Activated T-helper 17 cell treated with anti-CD3 and anti-CD28 coated beads, Interleukin-2, amount 50 U/mL, for 72 hours (primary cell): ENCODE data around the gene AHCY. TPM values are rescaled to one million over a fixed set of nuclear protein-coding genes. Genes with fewer than 3 reads are reported as not detected.
A peak's percentile ranks its signal among the peaks of the same experiment; 100 is the strongest.
"Not testable (repeated sequence)": the region's sequence is repeated elsewhere in the genome, so short reads cannot be mapped to it uniquely, and the experiment has no call there.

Source experiments
- ATAC-seq: fragments of 150-1000 bp; cut with Tn5 transposase; replicated peaks from 2 replicates; pipeline ENCODE4 v1.10.0; 2021; ENCODE audit warnings: mild to moderate bottlenecking, moderate library complexity
- H3K27ac Mint-ChIP-seq: one replicate; pipeline ENCODE4 v1.8.0; 2022; ENCODE audit warnings: mixed read lengths
- H3K27me3 Mint-ChIP-seq: one replicate; pipeline ENCODE4 v1.8.0; 2022; ENCODE audit warnings: mixed read lengths
- H3K36me3 Mint-ChIP-seq: one replicate; pipeline ENCODE4 v1.8.0; 2022; ENCODE audit warnings: low read depth, mild to moderate bottlenecking, mixed read lengths
- H3K4me1 Mint-ChIP-seq: one replicate; pipeline ENCODE4 v1.8.0; 2022; ENCODE audit warnings: mixed read lengths
- H3K4me3 Mint-ChIP-seq: one replicate; pipeline ENCODE4 v1.8.0; 2022; ENCODE audit warnings: mild to moderate bottlenecking, mixed read lengths
- H3K9me3 Mint-ChIP-seq: one replicate; pipeline ENCODE4 v1.8.0; 2022; ENCODE audit warnings: mixed read lengths
- total RNA-seq, 2 donors: library from RNA; stranded (reverse); gene quantifications; one replicate each; pipeline ENCODE4 v1.2.3, GENCODE V29; 2022

AHCY gene
- total RNA-seq, 2 donors from 2014 or later = 94.5 to 174 TPM

DNA sequence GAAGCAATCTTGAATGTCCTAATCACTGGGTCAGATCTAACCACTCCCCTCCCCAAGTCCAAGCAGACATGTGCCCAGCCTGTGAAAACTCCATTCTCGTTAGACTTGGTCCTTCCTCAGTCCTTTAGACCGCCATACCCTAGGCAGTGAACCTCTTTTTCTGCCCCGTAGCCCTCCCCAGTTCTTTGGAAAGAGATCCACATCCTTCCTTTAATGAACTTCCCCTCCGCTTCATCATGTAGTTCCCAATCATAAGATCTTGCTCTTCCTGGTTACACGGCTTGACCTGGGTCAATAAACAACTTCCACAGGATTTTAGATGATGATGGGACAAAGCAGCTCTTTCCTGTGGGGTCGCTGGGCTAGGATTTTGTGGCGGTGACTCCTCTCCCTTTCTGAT, 9.6 kb downstream of the AHCY start:
- no peak for ATAC-seq
- Mint-ChIP-seq H3K9me3 (no peaks in the 10 kb centered on the region), H3K4me3 (no peak overlapping the region), H3K27ac (no peak overlapping the region), H3K4me1 (no peaks in the 10 kb centered on the region), H3K36me3 (peaks cover 73% of the 10 kb centered on the region), H3K27me3 (no peaks in the 10 kb centered on the region)

DNA sequence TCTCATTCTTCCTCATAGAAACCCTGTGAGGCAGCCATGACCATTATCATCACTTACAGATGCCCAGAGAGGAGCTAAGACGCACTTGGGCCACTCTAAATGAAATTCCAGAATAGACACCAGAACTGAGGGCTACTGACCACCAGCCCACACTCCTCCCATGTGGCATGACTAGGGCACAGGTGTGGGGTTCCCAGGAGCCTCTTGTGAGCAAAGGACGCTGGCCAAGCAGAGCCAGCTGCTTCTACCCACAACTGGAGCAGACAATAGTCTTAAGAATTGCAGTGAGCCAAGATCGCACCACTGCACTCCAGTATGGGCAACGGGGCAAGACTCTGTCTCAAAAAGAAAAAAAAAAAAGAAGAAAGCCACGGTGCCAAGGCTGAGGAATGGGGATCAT, 10.0 kb downstream of the AHCY start:
- Mint-ChIP-seq H3K4me3 (no peak overlapping the region), H3K36me3 (peaks cover 78% of the 10 kb centered on the region), H3K9me3 (no peaks in the 10 kb centered on the region)

DNA sequence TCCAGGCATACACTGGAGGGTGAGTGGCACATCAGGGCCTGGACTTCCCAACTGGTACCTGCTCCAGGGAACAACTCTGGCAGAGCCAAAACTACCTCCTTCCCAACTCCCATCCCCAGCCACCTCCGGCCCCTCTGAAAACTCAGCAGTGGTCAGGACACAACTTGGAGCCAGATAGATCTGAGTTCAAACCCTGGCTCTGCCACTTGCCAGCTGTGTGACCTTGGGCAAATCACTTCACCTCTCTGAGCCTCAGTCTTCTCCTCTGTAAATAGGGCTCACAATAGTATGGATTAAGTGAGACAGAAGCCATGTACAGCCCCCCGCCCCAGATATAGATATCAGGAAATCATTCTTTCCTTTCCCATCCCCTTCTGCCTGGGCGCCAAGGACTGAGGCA, 10.7 kb downstream of the AHCY start:
- Mint-ChIP-seq H3K27ac (no peak overlapping the region), H3K27me3 (no peaks in the 10 kb centered on the region), H3K4me3 (no peak overlapping the region), H3K36me3 (peaks cover 84% of the 10 kb centered on the region), H3K4me1 (no peaks in the 10 kb centered on the region), H3K9me3 (no peaks in the 10 kb centered on the region)
- ATAC-seq = no peak

More for the DNA sequence above, 10.0 kb downstream of the AHCY start:
- H3K4me1 Mint-ChIP-seq = no peaks in the 10 kb centered on the region
- ATAC-seq = no peak
- H3K27me3 Mint-ChIP-seq = no peaks in the 10 kb centered on the region
- no peak overlapping the region for H3K27ac Mint-ChIP-seq

DNA sequence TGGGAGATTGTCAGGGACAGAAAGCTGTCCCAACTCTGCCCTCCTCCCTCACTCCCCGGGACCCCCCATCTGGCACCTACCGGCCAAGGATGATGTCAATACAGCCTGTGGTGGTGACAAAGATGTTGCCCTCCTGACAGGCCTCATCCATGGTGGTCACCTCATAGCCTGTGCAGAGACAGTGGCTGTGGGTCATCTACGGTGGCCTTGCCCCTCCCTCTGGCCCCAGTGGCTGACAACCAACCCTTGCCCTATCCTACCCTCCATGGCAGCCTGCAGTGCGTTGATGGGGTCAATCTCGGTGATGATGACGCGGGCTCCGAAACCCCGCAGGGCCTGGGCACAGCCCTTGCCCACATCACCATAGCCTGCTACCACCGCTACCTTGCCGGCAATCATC, 12.7 kb downstream of the AHCY start:
- H3K27ac Mint-ChIP-seq = no peak overlapping the region
- H3K36me3 Mint-ChIP-seq = peaks cover 96% of the 10 kb centered on the region
- ATAC-seq = no peak
- no peaks in the 10 kb centered on the region for H3K4me1 Mint-ChIP-seq
- H3K9me3 Mint-ChIP-seq = no peaks in the 10 kb centered on the region
- H3K27me3 Mint-ChIP-seq = no peaks in the 10 kb centered on the region
- no peak overlapping the region for H3K4me3 Mint-ChIP-seq

DNA sequence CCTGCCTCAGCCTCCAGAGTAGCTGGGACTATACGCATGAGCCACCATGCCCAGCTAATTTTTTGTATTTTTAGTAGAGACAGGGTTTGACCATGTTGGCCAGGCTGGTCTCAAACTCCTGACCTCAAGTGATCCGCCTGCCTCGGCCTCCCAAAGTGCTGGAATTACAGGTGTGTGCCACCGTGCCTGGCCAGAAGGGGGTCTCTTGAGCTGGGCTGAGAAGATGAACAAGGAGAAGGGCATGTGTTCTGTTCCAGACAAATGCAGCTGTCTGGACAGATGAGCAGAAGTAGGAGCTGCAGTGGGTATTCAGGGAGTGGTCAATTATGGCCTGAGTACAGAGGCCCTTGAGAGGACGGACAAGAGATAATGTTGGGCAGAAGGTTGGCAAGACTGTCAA, 15.7 kb downstream of the AHCY start:
- H3K36me3 Mint-ChIP-seq = peaks cover 100% of the 10 kb centered on the region
- not testable (repeated sequence) for H3K4me3 Mint-ChIP-seq, H3K27me3 Mint-ChIP-seq, H3K27ac Mint-ChIP-seq, ATAC-seq, H3K4me1 Mint-ChIP-seq, H3K9me3 Mint-ChIP-seq

DNA sequence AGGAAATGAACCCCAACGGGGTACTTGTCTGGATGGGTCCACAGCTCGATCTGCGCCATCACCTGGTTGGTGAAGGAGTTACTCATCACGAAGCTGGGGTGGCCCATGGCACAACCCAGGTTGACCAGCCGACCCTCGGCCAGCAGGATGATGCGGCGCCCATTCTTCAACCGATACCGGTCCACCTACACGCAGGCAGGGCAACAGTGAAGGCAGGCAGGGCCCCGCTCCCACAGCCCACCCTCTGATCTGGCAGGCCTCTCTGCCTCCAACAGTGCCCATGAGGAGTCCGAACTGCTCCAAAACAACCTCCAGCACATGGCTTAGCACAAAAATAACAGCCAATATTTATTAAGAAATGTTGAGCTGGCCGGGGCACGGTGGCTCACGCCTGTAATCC, 17.7 kb downstream of the AHCY start:
- Mint-ChIP-seq H3K36me3 (peaks cover 99% of the 10 kb centered on the region), H3K27ac (no peak overlapping the region), H3K27me3 (no peaks in the 10 kb centered on the region), H3K4me1 (no peaks in the 10 kb centered on the region), H3K4me3 (no peak overlapping the region), H3K9me3 (no peaks in the 10 kb centered on the region)
- no peak for ATAC-seq

DNA sequence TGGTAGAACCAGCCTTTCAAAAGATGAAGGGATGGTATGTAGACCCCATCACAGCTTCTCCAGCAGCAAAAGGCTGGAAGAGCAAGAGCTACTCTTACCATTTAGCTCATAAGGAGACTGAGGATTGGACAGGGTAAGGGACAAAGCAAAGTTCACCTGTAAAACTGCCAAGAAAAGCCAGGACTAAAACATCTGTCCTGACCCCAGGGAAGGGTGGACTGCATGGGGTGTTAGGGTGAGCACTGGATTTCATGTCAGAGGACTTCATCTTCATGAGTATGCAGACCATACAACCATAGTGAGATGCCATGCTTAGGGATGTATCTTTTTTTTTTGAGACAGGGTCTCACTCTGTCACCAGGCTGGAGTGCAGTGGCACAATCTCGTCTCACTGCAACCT, 19.3 kb downstream of the AHCY start:
- Mint-ChIP-seq H3K9me3 (no peaks in the 10 kb centered on the region), H3K4me1 (no peaks in the 10 kb centered on the region), H3K4me3 (no peak overlapping the region), H3K27me3 (no peaks in the 10 kb centered on the region), H3K36me3 (peaks cover 99% of the 10 kb centered on the region), H3K27ac (no peak overlapping the region)
- no peak for ATAC-seq

DNA sequence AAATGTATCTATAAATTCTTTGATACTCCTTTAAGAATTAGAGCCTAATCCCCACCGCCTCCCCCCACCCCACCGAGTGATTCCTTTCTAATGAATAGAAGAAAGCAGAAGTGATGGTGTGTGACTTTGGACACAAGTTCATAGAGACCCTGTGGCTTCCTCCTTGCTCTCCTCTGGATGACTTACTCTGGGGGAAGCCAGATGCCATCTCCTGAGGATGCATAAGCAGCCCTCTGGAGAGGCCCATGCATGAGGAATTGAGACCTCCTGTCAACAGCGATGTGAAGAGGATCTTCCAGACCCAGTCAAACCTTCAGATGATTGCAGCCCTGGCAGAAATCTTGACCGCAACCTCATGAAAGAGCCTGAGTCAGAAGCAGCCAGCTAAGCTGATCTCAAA, 21.1 kb downstream of the AHCY start:
- H3K4me1 Mint-ChIP-seq = no peaks in the 10 kb centered on the region
- no peak overlapping the region for H3K27ac Mint-ChIP-seq

DNA sequence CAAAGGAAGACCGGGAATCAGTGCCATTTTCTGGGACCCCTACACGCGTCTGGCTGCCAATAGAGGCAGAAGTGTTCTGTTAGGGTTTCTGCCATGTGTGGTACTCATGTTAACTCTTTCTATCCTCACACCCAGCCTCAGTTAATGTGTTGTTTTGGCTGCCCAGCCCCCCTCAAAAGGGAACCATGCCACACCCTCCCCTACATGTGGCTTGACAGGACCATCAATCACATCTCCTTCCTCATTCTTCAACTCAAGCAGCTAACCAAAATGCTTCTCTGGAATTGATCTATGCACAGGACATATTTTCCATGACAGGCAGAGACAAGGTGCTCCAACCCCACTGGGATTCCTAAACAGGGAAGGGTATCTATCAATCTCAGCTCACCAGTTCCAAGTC, 22.0 kb downstream of the AHCY start:
- H3K27ac Mint-ChIP-seq = no peak overlapping the region
- H3K9me3 Mint-ChIP-seq = no peaks in the 10 kb centered on the region
- no peak for ATAC-seq
- H3K4me3 Mint-ChIP-seq = no peak overlapping the region
- no peaks in the 10 kb centered on the region for H3K27me3 Mint-ChIP-seq
- no peaks in the 10 kb centered on the region for H3K4me1 Mint-ChIP-seq
- H3K36me3 Mint-ChIP-seq = peaks cover 98% of the 10 kb centered on the region

More for the DNA sequence above, 21.1 kb downstream of the AHCY start:
- Mint-ChIP-seq H3K9me3 (no peaks in the 10 kb centered on the region), H3K36me3 (peaks cover 99% of the 10 kb centered on the region), H3K4me3 (no peak overlapping the region), H3K27me3 (no peaks in the 10 kb centered on the region)
- no peak for ATAC-seq

DNA sequence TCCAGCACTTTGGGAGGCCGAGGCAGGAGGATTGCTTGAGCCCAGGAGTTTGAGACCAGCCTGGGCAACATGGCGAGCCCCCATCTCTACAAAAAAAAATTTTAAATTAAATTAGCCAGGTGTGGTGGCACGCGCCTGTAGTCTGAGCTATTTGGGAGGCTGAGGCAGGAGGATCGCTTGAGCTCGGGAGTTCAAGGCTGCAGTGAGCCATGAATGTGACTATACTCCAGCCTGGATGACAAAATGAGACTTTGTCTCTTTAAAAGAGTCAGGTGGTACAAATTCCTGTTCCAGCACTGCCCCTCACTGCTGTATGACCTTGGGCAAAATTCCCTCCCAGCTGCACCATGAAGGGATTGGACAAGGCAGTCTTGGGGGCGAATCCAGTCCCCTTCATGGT, 28.5 kb downstream of the AHCY start:
- Mint-ChIP-seq H3K4me3 (no peak overlapping the region), H3K27ac (no peak overlapping the region), H3K36me3 (peaks cover 63% of the 10 kb centered on the region), H3K4me1 (no peaks in the 10 kb centered on the region), H3K27me3 (no peaks in the 10 kb centered on the region), H3K9me3 (no peaks in the 10 kb centered on the region)
- ATAC-seq = no peak

DNA sequence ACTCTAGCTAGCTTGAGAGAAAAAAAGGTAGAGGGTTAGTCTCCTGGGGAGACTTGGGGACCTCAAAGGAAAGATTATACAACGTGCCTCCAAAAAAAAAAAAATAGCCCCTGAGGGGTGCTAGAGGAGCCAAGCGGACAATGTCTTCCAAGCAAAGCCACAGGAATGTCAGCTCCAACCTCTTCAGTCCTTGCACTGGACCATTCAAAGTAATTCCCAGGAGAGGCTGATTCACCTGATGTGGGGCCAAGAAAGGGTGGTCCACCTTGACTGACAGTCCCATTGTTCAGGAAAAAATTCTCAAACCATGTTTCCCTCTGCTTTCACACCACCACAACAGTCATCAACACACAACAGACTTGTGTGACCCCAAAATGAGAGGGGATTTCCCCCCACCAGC, 31.2 kb downstream of the AHCY start:
- Mint-ChIP-seq H3K27me3 (no peaks in the 10 kb centered on the region), H3K36me3 (peaks cover 35% of the 10 kb centered on the region), H3K4me3 (no peak overlapping the region), H3K4me1 (no peaks in the 10 kb centered on the region), H3K9me3 (no peaks in the 10 kb centered on the region), H3K27ac (no peak overlapping the region)
- no peak for ATAC-seq

DNA sequence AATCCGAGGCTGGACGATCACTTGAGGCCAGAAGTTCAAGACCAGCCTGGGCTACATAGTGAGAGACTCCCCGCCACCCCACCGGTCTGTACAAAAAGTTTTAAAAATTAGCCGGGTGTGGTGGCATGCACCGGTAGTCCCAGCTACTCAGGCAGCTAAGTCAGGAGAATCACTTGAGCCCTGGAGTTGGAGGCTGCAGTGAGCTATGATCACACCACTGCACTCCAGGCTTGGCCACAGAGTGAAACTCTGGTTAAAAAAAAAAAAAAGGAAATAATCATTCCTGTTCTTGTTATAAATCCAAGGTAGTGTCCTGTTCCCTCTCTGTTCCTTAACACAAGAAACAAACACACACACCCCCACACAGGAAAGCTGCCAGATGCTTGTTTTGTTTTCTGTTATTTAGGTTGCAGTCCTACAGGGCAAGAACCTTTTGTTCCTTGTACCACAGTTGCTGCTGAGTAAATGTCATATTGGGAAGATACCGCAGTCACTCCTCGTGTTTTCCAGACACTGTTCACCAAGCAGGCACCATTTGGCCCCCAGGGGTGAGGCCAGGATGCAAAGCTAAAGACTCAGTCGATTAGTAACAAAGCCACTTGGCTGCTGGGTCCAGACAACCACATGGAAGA, 33.0 kb downstream of the AHCY start:
- ATAC-seq = no peak
- H3K4me1 Mint-ChIP-seq = no peaks in the 10 kb centered on the region
- H3K9me3 Mint-ChIP-seq = no peaks in the 10 kb centered on the region
- H3K36me3 Mint-ChIP-seq = peaks cover 18% of the 10 kb centered on the region
- H3K4me3 Mint-ChIP-seq = no peak overlapping the region
- H3K27ac Mint-ChIP-seq = no peak overlapping the region
- H3K27me3 Mint-ChIP-seq = no peaks in the 10 kb centered on the region

DNA sequence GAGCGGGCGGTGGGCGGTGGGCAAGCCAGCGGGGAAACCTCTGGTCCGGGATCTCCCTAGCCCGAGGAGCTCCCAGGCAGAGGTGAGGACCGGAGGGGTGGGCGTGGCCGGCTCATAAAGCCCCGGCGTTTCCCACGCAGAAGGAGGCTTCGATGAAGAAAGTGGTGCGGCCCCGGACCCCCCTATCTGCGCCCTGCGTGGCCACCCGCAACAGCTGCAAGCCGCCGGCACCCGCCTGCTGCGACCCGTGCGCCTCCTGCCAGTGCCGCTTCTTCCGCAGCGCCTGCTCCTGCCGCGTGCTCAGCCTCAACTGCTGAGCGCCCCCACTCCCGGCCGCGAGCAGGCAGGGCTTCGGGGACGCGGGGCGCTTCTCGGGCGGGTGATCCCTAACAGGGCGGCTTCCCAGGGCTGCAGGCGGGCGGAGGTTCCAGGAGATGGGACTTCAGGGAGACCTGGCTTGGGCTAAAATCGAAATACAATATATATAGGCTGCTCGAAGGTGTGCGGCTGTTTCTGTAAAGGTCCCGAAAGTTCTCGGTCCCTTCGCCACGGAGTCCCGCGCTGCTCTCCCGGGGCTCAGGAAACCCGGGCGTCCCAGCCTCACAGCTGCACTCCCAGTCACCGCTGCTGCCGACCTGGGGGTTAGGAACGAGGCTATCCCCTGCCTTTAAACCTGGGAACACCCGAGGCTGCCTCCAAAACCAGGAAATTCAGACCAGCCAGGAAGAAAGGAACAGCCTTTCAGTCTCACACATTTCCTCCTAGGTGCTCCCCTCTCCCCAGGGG, 34.1 kb downstream of the AHCY start:
- H3K4me1 Mint-ChIP-seq = no peaks in the 10 kb centered on the region
- no peaks in the 10 kb centered on the region for H3K9me3 Mint-ChIP-seq
- peak overlapping the region; percentile 39 for H3K4me3 Mint-ChIP-seq
- no peak overlapping the region for H3K27ac Mint-ChIP-seq
- H3K36me3 Mint-ChIP-seq = peaks cover 10% of the 10 kb centered on the region
- ATAC-seq = peak; percentile 39
- H3K27me3 Mint-ChIP-seq = no peaks in the 10 kb centered on the region

DNA sequence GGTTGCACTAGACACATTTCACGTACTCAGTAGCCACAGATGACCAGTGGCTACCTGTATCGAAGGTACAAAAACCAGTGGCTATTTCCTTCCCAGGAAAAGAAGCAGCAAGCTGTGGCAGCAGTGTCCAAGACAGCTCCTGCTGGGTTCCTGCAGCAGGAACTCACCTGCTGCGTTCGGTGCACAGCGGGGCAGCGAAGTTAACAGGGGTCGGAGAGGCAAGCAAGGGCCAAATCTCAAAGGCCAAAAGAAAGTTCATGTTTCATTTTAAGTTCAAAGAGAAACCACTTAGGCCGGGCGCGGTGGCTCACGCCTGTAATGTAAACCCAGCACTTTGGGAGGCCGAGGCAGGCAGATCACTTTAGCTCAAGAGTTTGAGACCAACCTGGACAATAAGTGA, 35.0 kb downstream of the AHCY start:
- H3K36me3 Mint-ChIP-seq = peaks cover under 1% of the 10 kb centered on the region
- H3K27ac Mint-ChIP-seq = no peak overlapping the region
- H3K4me1 Mint-ChIP-seq = no peaks in the 10 kb centered on the region
- peak overlapping the region; percentile 39 for H3K4me3 Mint-ChIP-seq
- no peaks in the 10 kb centered on the region for H3K9me3 Mint-ChIP-seq
- H3K27me3 Mint-ChIP-seq = no peaks in the 10 kb centered on the region
- ATAC-seq = no peak

DNA sequence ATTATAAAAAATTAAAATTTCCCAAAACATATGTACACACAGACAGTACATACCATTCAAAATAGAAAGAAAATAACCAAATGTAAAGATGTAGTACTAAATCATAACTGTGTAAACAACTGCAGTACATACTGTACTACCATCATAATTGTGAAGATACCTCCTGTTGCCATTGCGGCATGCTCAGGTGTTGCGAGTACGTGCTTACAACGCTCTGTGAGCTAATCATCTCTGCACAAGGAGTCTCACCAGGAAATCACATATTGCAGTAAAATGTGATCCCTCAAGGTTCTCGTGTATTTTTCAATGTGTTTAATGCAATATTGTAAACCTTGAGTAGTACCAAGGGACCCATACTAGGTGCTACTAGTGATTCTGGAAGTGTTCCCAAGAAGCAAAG, 39.0 kb downstream of the AHCY start:
- Mint-ChIP-seq H3K27ac (no peak overlapping the region), H3K27me3 (no peaks in the 10 kb centered on the region), H3K4me3 (no peak overlapping the region), H3K36me3 (no peaks in the 10 kb centered on the region), H3K9me3 (no peaks in the 10 kb centered on the region), H3K4me1 (no peaks in the 10 kb centered on the region)
- no peak for ATAC-seq
